Adipocyte (in vitro differentiated cells): Measurements from ENCODE around the gene IQSEC3.
"Not testable (repeated sequence)": the region's sequence is repeated elsewhere in the genome, so short reads cannot be mapped to it uniquely, and the experiment has no call there.

Source experiments
- DNase-seq: peaks from one replicate; pipeline ENCODE4 v3.0.0-alpha.2; 2015; ENCODE audit warnings: low read depth
- H3K27me3 ChIP-seq: replicated peaks from 2 replicates; pipeline ENCODE4 v1.7.0; 2013; ENCODE audit warnings: mild to moderate bottlenecking, low read length, moderate library complexity; ENCODE audit not compliant: control insufficient read depth, insufficient read depth
- H3K36me3 ChIP-seq: 2 replicates; pipeline ENCODE4 v1.7.0; 2013; ENCODE audit warnings: low read length, mild to moderate bottlenecking, moderate library complexity; ENCODE audit not compliant: control insufficient read depth, insufficient read depth, severe bottlenecking
- H3K4me1 ChIP-seq: 2 replicates; pipeline ENCODE4 v1.7.0; 2013; ENCODE audit warnings: mild to moderate bottlenecking, low read length, moderate library complexity; ENCODE audit not compliant: control insufficient read depth, insufficient read depth
- H3K4me3 ChIP-seq: 2 replicates; pipeline ENCODE4 v1.7.0; 2013; ENCODE audit warnings: mild to moderate bottlenecking, low read length, moderate library complexity
- H3K9ac ChIP-seq: 2 replicates; pipeline ENCODE4 v1.7.0; 2013; ENCODE audit warnings: mild to moderate bottlenecking, low read length, moderate library complexity
- H3K9me3 ChIP-seq: 2 replicates; pipeline ENCODE4 v1.7.0; 2013; ENCODE audit warnings: mild to moderate bottlenecking, low read length, moderate library complexity; ENCODE audit not compliant: control insufficient read depth

Gene IQSEC3

GRCh38 chr12:72018-72417 lies 5.5 kb downstream of the IQSEC3 start:
- not testable (repeated sequence) for H3K9me3 ChIP-seq, H3K9ac ChIP-seq, DNase-seq, H3K4me1 ChIP-seq, H3K36me3 ChIP-seq, H3K4me3 ChIP-seq
- peaks cover 20% of the 10 kb centered on the region for H3K27me3 ChIP-seq

GRCh38 chr12:74420-75190 lies 8.0 kb downstream of the IQSEC3 start:
- peaks cover 26% of the 10 kb centered on the region for H3K27me3 ChIP-seq
- not testable (repeated sequence) for H3K36me3 ChIP-seq, DNase-seq, H3K9me3 ChIP-seq, H3K4me1 ChIP-seq, H3K4me3 ChIP-seq, H3K9ac ChIP-seq

GRCh38 chr12:75541-75940 lies 9.0 kb downstream of the IQSEC3 start:
- H3K36me3 ChIP-seq, result not testable (repeated sequence)
- peaks cover 26% of the 10 kb centered on the region for H3K27me3 ChIP-seq

GRCh38 chr12:76102-76501 lies 9.5 kb downstream of the IQSEC3 start:
- peaks cover 30% of the 10 kb centered on the region for H3K27me3 ChIP-seq
- not testable (repeated sequence) for H3K4me1 ChIP-seq, H3K9me3 ChIP-seq, H3K36me3 ChIP-seq, H3K4me3 ChIP-seq, DNase-seq, H3K9ac ChIP-seq

More at GRCh38 chr12:75541-75940, 9.0 kb downstream of the IQSEC3 start:
- H3K9me3 ChIP-seq, H3K9ac ChIP-seq, H3K4me1 ChIP-seq, DNase-seq, H3K4me3 ChIP-seq: not testable (repeated sequence)

- not testable (repeated sequence) for DNase-seq, H3K36me3 ChIP-seq, H3K4me3 ChIP-seq, H3K9ac ChIP-seq, H3K9me3 ChIP-seq, H3K4me1 ChIP-seq
- H3K27me3 ChIP-seq, result peaks cover 32% of the 10 kb centered on the region
Measured at GRCh38 chr12:76551-76950, 10.0 kb downstream of the IQSEC3 start.

GRCh38 chr12:77101-77719 lies 10.6 kb downstream of the IQSEC3 start:
- peaks cover 32% of the 10 kb centered on the region for H3K27me3 ChIP-seq
- not testable (repeated sequence) for DNase-seq, H3K4me1 ChIP-seq, H3K36me3 ChIP-seq, H3K4me3 ChIP-seq, H3K9ac ChIP-seq, H3K9me3 ChIP-seq

- H3K9me3 ChIP-seq, H3K36me3 ChIP-seq, H3K9ac ChIP-seq, H3K4me3 ChIP-seq, H3K4me1 ChIP-seq: not testable (repeated sequence)
- peaks cover 39% of the 10 kb centered on the region for H3K27me3 ChIP-seq
- DNase-seq, result peak; percentile 26
Measured at GRCh38 chr12:77769-78383, 11.3 kb downstream of the IQSEC3 start.

GRCh38 chr12:78981-79380 lies 12.4 kb downstream of the IQSEC3 start:
- no peaks in the 10 kb centered on the region for H3K9me3 ChIP-seq
- H3K4me3 ChIP-seq, result no peak overlapping the region
- no peaks in the 10 kb centered on the region for H3K36me3 ChIP-seq
- H3K27me3 ChIP-seq, result peaks cover 50% of the 10 kb centered on the region
- no peak for DNase-seq
- no peak overlapping the region for H3K9ac ChIP-seq
- H3K4me1 ChIP-seq, result no peaks in the 10 kb centered on the region

- no peak for DNase-seq
- Histone ChIP-seq H3K36me3 (no peaks in the 10 kb centered on the region), H3K4me3 (no peak overlapping the region), H3K9me3 (no peaks in the 10 kb centered on the region), H3K27me3 (peaks cover 63% of the 10 kb centered on the region), H3K9ac (no peak overlapping the region), H3K4me1 (no peaks in the 10 kb centered on the region)
Measured at GRCh38 chr12:80681-81190, 14.2 kb downstream of the IQSEC3 start.

GRCh38 chr12:82740-83139 lies 16.2 kb downstream of the IQSEC3 start:
- Histone ChIP-seq H3K9me3 (peaks cover 3% of the 10 kb centered on the region), H3K9ac (no peak overlapping the region)

GRCh38 chr12:84056-84455 lies 17.5 kb downstream of the IQSEC3 start:
- Histone ChIP-seq H3K4me1 (peaks cover 6% of the 10 kb centered on the region), H3K4me3 (no peak overlapping the region), H3K9ac (no peak overlapping the region), H3K36me3 (no peaks in the 10 kb centered on the region), H3K27me3 (peaks cover 69% of the 10 kb centered on the region), H3K9me3 (peaks cover 11% of the 10 kb centered on the region)
- DNase-seq, result no peak

More at GRCh38 chr12:82740-83139, 16.2 kb downstream of the IQSEC3 start:
- H3K4me3 ChIP-seq, result no peak overlapping the region
- peaks cover 73% of the 10 kb centered on the region for H3K27me3 ChIP-seq
- no peak for DNase-seq
- H3K4me1 ChIP-seq, result peaks cover 4% of the 10 kb centered on the region
- no peaks in the 10 kb centered on the region for H3K36me3 ChIP-seq
